H4 (cell line): ENCODE data around the gene SNX5. TPM values are rescaled to one million over a fixed set of nuclear protein-coding genes. Genes with fewer than 3 reads are reported as not detected.

ENCODE experiments used
- DNase-seq: peaks from one replicate; pipeline ENCODE4 v3.0.0-alpha.2; 2015; ENCODE audit warnings: low spot score
- total RNA-seq: library from RNA; depleted of rRNA; stranded (reverse); fragments of >200 nt; shearing (Covaris generic); gene quantifications from 2 replicates; pipeline ENCODE4 v1.2.3, GENCODE V29; 2014

Gene SNX5
- total RNA-seq, 1 experiment from 2014 or later: 114 TPM

DNA sequence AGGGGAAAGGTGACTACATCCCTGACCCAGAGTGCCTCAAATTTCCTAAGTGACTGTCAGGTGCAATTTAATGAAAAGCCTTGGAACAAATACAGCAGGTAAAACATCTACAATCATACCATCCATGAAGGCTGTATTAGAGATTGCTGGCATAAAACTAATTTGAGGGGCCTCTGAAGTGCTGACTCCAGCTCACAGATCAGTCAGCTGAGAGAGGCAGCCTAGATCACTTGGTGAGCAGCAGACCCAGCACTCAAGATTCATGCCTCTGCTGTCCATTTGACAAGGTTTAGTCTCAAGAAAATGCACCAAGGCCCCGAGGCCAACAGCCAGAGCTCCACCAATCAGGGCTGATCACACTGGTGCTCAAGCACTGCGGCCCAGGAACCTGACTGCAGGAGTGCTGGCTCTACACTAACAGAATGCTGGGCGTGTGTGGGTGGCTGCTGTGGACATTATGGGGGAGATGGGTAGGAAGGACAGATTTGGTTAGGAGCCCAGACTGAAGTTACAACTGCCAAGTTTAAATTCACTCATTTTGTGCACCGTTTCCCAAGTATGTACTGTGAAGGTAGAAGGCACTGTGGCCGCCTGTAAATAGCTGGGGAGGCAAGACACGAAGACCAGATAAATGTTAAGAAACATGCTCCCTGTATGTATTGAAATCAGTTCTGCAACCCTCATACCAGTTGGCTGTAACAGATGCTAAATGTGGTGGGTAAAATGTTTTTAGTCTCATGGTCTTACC lies 28.2 kb downstream of the SNX5 start:
- DNase-seq: no peak

DNA sequence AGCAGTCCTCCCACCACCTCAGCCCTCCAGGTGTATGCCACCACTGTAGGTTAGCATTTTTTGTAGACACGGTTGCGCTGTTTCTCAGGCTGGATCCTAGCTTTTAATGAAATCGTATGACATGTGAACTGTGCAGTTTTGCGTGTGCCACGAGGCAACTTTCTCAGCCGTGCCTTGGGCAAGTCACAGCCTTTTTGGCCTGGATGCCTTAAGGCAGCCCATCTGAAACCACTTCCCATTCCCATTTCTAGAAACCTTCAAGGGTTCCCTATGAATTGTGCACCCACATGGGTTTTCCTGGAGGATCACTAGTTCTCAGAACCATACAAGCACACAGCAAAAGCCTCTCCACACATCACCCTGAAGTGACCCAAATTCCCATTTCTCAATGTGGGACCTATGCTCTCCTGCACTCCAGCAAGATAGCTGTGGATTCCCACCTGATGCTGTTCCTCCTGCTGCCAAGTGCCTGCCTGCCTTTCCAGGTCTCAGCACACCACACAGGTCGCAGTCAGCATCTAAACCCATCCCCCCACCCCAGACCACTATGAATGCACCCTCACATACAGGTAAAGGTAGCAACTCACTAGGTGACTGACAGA lies 28.9 kb downstream of the SNX5 start:
- DNase-seq: no peak

DNA sequence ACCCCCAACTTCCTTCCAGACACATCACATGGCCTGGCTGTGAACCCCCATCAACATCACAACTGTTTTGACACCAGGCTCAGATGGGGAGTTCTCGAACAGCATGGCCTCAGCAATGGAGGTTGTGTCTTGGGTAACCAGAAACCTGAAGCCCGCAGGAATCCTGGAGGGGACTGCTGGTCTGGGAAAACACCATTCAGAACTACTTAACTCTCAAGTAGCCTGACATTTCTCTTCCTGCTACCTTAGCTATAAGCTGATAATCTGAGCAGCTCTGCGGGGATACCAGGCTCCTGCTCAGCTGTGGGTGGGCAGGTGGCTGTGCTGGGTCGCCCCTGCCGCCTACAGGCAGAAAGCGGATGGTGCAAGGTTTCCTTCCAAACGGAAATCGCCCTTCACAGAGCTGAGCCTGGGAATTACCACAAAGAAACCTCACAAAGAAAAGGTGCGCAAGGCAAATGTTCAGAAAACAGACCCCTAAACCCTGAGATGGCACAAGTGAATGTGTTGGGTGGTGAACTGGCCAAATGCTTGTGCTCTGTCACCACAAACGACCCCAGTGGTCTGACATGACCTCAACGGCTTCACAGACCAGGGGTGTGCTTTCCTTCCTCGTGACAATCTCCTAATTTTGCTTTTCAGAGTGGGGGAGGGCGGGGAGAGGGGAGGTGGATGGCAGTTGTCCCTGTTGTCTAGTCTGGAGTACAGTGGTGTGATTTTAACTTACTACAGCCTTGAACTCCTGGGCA lies 29.5 kb downstream of the SNX5 start:
- peak; percentile 62 for DNase-seq

DNA sequence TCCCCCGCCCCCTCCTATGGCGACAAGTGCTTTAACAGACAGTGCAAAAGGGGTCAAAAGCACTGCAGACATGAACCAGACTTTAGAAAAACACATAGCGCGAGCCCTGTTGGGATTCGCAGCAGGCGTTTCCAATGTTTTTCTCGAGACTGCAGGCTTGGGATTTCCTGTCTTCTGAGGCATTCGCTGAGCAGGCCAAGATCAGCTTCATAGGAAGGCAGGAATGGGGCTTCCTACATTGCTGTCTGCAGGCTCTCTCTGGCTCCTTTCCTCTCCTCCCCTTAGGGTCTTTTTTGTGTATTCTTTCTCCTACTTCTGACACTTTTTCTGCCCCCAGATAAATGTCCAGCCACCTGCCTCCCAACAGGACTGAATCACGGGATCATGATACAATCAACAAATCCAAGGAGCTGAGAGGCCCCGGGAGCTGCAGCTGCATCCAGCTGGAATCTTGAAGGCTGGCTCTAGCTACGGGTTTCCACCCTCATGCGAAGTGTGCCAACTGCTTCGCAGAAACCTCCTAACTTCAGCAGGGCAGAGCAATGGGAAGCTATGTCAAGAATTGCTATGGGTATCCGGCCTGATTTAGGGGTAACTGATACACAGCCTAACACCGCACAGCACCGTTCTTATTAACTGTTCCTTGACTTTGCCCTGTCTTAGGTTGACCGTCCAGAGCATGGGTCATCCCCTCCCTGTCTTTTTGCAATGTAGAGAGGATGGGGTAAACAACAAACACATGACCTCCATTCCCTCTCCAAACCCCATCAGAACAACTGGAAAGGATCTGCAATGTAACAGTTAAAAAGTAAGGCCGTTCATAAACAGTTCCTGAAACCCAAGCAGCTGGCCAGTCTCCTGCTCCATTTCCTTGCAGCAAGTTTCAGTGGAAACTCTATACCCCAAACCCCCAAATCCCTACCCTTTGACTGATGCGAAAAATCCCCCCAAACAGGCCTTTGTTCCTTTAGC lies 31.5 kb downstream of the SNX5 start:
- no peak for DNase-seq

DNA sequence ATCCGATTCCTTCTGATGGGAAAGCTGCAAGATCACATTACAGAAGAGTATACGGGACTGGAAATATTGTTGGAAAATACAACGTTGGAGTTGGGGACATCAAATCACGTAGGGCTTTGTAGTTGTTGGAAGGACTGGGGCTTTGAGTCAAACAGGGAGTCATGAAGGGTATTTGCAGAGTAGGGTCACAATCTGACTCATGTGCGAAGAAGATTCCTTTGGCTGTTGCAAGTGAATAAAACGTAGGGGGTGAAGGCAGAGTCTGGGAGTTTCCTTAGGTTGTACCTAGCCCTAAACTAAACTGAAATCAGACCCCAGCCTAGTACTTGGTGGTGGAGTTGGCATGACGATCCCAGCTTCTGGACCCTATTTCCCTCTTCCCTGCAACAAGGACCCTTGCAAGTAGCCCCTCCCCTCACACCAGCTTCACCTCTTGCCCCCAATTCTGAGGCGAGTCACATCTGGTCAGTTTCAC lies 32.3 kb downstream of the SNX5 start:
- no peak for DNase-seq

- no peak for DNase-seq
Observed at GRCh38 chr20:17935761-17936160, 32.8 kb downstream of the SNX5 start.

DNA sequence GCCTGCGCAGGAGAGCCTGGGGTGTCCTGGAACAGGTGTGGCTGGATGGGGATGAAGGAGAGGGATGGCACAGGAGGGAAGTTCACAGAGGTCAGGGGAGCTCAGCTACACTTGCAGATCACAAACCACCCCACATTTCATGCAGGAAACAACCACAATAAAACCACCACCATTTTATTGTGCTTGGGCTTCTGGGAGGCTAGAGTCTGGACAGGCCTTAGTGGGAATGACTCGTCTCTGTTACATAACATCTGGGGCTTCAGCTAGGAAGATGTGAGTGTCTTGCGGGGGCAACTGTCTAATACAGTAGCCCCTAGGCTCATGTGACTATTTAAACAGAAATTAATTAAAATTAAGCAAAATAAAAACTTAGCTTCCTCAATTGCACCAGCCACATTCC lies 33.4 kb downstream of the SNX5 start:
- DNase-seq: no peak

DNA sequence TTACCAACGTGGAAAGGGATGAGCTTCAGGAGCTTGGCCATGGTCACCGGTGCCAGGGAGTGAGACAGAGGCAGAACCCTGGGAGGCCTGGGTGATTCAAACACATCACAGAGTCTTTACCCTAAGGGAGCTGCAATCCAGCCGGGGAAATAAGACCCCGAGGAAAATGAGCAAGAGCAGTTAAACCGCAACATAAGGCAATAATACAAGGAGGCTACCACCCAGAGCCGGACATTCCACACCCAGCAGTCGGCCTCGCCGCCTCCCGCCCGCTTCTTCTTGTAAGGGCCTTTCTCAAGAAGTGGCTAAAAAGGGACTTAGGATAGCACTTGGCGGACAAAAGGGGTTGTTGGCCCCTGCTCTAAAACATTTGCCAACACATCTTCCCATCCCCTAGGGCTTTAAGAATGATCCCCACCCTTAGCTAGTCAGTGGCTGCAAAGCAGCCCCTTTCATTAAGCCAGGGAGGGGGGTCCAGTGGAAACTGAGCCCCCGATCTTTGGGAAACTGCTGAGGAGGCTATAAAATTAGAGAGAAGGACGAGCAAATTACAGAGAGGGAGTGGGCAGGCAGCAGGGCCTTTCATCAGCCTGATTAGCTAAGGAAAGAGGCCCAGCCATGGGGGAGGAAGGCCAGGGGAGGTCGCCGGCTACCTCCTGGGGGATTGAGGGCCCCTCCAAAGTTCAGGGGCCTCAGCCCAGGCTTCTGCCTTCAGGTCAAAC lies 34.3 kb downstream of the SNX5 start:
- DNase-seq: no peak

GRCh38 chr20:17933711-17934110 lies 34.9 kb downstream of the SNX5 start:
- no peak for DNase-seq

- no peak for DNase-seq
Observed at GRCh38 chr20:17933121-17933520, 35.5 kb downstream of the SNX5 start.

DNA sequence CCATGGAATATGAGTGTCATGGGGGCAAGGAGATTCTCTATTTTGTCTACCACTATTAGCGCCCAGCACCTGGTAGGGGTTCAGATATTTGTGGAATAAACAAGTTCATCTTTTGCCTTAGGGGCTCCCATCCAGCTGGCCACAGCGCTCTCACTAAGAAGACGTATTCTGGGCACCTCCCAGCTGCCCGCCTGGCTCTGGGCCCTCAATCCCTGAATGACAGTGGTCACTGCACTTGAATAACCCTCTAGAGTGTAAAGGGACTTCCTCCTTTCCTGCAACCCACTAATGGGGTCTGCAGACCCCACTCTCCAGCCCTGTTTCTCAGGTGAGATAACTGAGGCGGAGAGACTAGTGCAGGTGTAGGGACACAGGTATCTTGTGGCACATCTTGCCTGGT lies 36.2 kb downstream of the SNX5 start:
- no peak for DNase-seq

DNA sequence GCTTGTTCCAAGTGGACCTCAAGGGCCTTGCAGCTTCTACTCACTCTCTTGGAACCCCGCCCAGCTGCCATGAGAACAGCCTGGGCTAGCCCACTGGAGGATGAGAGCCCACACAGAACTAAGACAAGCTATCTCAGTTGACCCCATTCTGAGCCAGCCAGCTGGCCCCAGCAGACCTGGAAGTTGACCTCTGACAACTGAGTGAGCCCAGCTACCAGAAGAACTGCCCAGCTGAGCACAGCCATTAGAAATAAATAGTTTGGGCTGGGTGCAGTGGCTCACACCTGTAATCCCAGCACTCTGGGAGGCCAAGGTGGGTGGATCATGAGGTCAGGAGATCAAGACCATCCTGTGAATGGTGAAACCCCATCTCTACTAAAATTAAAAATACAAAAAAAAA lies 37.1 kb downstream of the SNX5 start:
- DNase-seq: no peak

- no peak for DNase-seq
Observed at GRCh38 chr20:17928633-17929311, 39.8 kb downstream of the SNX5 start.

- no peak for DNase-seq
Observed at GRCh38 chr20:17928211-17928611, 40.4 kb downstream of the SNX5 start.

DNA sequence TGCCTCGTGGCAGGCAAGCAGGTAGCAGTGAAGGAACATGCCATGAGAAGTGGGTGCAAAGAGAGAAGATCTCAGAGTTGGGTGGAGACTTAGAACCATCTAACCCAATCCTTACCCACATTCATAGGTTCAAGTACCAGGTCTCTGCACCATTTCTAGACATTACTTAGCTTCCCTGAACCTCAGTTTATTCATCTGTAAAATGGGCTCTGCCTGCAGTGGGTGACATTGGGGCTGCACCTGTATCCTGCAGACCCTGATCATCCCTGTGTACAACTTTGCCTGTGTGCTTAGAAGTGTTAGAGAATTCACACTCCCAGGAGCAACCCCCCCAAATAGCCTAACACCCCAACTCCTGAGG lies 42.7 kb downstream of the SNX5 start:
- no peak for DNase-seq

DNA sequence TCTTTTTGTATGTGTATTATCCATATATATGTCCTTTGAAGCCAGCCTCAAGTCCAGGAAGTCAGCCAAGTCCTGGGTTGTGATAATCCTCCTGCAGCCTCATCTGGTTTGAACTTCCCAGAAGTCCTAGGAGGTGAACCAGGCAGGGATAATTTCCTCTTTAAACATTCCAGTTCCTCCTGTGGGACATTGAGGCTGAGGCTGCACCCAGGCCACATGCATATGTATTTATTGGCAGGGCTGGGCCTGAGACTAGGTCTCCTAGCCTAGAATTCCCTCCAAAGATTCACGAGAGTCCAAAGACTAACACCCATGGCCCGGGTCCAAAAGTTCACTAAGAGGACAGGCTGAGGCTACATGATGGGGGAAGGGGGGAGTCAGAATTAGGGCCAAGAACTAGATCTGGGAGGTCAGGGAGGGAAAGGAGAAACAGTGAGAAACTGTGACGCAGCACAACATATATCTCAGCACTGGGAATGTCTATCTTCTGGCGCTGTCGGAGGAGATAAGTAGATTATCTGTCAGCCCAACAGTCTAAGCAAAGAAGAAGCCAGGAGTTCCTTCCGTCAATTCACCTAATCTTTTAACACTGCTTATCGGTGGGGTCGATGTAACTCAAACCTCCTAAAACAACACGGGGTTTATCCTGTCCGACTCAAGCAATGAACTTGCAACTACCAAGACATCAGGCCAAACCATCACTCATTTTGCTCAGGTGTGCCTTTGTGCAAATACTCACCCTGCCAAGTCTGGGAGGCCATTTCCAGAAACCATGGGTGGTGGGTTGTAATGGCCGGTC lies 43.3 kb downstream of the SNX5 start:
- no peak for DNase-seq

DNA sequence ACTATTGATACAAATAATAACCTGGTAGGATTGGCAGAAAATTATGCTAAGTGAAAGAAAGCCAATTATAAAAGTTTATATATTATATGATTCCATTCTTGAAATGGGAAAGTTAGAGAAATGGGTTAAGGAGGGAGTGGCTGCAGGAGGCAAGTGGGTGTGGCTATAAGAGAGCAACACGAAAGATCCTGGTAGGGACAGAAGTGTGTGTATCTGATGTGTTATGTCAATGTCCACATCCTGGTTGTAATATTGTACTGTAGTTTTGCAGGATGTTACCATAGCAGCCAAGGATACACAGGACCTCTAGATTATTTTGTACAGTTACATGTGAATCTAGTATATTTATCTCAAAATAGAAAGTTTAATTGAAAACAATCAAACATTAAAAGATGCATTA lies 46.8 kb downstream of the SNX5 start:
- no peak for DNase-seq

GRCh38 chr20:17919149-17919548 lies 49.4 kb downstream of the SNX5 start:
- no peak for DNase-seq

- no peak for DNase-seq
Observed at GRCh38 chr20:17917832-17918618, 50.6 kb downstream of the SNX5 start.
